Left cardiac atrium (tissue), 4 donors: ENCODE results near the gene DLGAP1. TPM values are rescaled to one million over a fixed set of nuclear protein-coding genes. Genes with fewer than 3 reads are reported as not detected.
"Not testable (repeated sequence)": the region's sequence is repeated elsewhere in the genome, so short reads cannot be mapped to it uniquely, and the experiment has no call there.

Experiments used
- ATAC-seq, 2 donors: fragments of 200-7000 bp; cut with Tn5 transposase; one replicate each; pipeline ENCODE4 v1.9.1; 2020; ENCODE audit warnings: mild to moderate bottlenecking in 2 of 2, moderate library complexity in 2 of 2
- DNase-seq: peaks from one replicate; pipeline ENCODE4 v3.0.0-alpha.2; 2020
- intact Hi-C, 2 donors: fragments of 100-400 bp; cut with DNase I; formaldehyde crosslinking; loops; one replicate each; pipeline versions ENCODE4 v1.14.1 to v1.15.1; 2022 to 2023
- total RNA-seq, 2 donors: library from RNA; stranded (reverse); fragmentation: NEBNext Ultra II Directional; extraction: Animal tissue kit (Norgen Biotek cat#: 25700); gene quantifications; one replicate each; pipeline ENCODE4 v1.2.1, GENCODE V29; 2021
- donor health status: DM: no; HTN: yes; CAD: no.
- donor health status: DM: no; HTN: yes; CAD: no; lungs with severe emphysema.
- donor health status: DM: yes; HTN: yes; CAD: no.
- donor health status: Dilated cardiomyopathy.

Gene DLGAP1
- total RNA-seq, 2 donors from 2014 or later, result 0.29 to 0.47 TPM

GRCh38 chr18:3655254-3656050 is 799.7 kb downstream of the DLGAP1 start:
- intact Hi-C loops, result no loop called here
- ATAC-seq (no peak), DNase-seq (no peak)

DNA sequence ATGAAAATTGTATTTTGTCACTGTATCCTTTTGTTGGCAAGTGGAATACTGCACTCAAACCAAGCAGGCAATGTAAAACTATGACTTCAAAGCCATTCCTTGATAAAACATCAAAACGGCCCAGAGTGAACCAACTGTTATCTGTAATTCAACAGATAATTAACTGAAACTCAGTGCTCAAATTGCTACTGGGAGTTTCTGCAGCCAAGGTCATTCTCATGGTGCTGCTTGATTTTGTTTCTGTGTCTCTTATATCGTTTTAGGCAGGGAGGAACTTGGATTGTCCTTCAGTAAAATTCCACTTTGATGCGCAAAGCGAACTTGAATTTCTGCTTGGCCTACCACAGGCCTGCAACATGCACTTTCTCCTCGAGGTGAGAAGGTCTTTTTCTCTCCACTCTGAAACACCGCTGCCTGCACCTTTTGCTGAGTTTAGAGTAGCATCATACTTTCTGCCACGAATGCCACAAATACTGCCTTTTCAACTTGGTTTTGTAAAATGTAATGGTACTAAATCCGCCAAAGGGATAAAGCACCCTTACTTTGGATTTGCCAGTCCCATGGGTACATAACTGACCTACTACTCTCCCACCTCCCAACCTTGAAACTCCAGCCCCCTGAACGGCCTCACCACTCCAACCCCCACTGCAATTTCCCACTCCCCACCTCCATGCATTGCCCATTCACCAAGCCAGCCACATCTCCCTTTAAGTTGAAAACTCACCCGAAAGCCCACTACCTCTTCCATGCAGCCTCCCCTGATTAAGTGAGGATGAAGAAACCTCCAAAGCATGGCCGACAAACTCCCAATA is 800.5 kb downstream of the DLGAP1 start:
- intact Hi-C loops, result no loop called here
- no peak for ATAC-seq
- no peak for DNase-seq

GRCh38 chr18:3653851-3654441 is 801.2 kb downstream of the DLGAP1 start:
- DNase-seq, result no peak
- intact Hi-C loops, result no loop called here
- no peak for ATAC-seq

GRCh38 chr18:3653263-3653850 is 801.8 kb downstream of the DLGAP1 start:
- intact Hi-C loops, result no loop called here
- DNase-seq, result no peak
- ATAC-seq, result no peak

- intact Hi-C loops, result no loop called here
- ATAC-seq (peak; percentile 55 to 90), DNase-seq (peak; percentile 83)
These were observed 802.5 kb downstream of the DLGAP1 start for GRCh38 chr18:3652380-3653262.

GRCh38 chr18:3651266-3651665 is 803.8 kb downstream of the DLGAP1 start:
- intact Hi-C loops, result no loop called here
- DNase-seq (no peak), ATAC-seq (no peak)

DNA sequence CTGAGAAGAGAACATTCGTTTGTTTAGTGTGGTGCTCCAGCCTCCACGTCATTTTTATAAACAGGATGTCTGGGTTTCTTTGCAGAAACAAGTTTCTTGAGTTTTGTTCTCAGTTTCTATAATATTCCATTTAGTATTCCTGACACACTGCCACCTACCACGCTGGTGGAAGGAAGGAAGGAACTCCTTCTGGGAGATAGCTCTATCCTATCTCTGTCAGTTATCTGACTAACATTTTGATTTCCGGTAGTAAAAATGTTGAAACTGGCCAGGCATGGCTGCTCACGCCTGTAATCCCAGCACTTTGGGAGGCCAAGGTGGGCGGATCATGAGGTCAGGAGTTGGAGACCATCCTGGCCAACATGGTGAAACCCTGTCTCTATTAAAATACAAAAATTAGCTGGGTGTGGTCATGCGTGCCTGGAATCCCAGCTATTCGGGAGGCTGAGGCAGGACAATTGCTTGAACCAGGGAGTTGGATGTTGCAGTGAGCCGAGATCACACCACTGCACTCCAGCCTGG is 804.5 kb downstream of the DLGAP1 start:
- DNase-seq, intact Hi-C loops: not testable (repeated sequence)
- ATAC-seq, result peak in 1 of 2 donors; percentile 17

DNA sequence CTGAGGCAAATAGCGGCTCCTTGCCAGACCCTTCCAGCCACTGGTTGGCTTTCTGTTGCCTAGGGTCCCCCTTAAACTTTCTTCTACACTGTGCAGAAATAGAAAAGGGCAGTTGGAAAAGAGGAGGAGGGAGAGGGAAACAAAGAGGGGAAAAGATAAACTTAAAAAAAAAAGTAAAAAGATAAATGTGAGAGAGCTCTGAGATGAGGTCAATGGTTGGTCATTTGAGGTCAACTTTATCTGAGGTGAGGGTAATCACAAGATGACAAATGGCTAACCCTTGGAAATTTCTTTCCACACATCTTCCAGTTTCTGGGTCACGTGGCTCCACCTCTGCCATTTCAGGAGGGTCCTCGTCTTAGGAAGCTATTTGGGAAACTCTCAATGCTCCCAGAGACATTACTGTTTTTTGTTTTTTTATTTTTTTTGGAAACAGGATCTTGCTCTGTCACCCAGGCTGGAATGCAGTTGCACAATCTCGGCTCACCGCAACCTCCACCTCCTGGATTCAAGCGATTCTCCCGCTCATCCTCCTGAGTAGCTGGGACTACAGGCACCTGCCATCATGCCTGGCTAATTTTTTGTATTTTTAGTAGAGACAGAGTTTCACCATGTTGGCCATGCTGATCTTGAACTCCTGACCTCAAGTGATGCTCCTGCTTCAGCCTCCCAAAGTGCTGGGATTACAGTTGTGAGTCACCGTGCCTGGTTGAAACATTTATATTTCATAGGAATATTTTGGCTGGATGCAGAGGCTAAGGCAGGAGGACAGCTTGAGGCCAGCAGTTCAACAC is 805.3 kb downstream of the DLGAP1 start:
- intact Hi-C loops, result no loop called here
- ATAC-seq (peak in 1 of 2 donors; percentile 62), DNase-seq (peak; percentile 46)

GRCh38 chr18:3649135-3649632 is 805.9 kb downstream of the DLGAP1 start:
- ATAC-seq (no peak), DNase-seq (no peak)
- intact Hi-C loops, result no loop called here

DNA sequence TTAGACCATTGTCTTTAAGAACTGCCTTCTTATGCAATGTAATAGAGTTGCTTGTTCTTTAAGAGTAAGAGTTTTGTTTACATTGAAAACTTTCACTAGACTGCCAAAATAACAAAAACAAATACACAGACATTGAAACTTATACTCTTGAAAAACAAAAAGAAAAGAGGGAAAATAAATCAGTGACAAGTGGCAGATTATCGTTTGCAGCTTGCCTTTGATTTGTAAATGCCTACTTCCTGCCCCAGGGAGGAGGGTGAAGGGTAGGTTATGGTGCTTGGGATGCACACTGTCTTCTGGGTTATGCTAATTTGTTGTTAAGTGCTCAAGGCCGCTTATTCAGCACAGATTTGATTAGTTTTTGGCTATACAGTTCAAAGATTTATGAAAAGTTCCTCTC is 806.5 kb downstream of the DLGAP1 start:
- DNase-seq (no peak), ATAC-seq (no peak)
- intact Hi-C loops, result no loop called here

- intact Hi-C loops, result no loop called here
- ATAC-seq (no peak), DNase-seq (no peak)
These were observed 806.9 kb downstream of the DLGAP1 start for GRCh38 chr18:3648200-3648599.

- DNase-seq (no peak), ATAC-seq (no peak)
- intact Hi-C loops, result no loop called here
These were observed 807.5 kb downstream of the DLGAP1 start for GRCh38 chr18:3647636-3648035.

DNA sequence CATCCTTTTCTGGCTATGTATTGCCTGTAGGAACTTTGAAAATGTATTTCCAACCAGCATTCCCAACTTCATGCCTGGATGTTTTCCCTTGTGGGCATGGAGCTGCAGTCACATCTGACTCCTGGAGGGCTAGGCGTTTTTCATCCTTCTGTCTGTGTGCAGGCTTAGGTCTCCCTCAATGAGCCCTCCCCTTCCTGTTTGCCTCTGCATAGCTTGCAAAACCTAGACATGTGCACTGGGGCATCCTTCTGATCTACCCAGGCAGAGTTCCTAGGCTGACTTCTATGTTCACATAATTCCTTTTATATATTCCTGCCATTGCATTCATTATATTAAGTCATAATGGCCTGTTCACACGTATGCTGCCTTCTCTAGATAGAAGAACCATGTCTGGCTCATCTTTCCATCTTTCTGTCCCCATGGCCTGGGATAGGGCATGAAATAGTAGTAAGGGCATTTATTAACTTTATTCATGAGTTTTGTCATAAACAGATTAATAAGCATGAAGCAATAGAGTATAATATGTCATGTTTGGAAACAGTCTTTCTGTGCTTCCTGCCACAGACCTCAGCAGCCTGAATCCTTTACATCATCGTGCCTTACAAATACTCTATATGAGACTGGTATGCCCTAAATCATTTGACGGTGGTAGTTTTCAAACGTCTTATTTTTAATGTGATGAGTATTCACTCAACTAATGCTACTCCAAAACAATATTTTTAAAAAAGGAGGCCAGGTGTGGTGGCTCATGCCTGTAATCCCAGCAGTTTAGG is 809.5 kb downstream of the DLGAP1 start:
- intact Hi-C loops, result no loop called here
- DNase-seq (no peak), ATAC-seq (no peak)

DNA sequence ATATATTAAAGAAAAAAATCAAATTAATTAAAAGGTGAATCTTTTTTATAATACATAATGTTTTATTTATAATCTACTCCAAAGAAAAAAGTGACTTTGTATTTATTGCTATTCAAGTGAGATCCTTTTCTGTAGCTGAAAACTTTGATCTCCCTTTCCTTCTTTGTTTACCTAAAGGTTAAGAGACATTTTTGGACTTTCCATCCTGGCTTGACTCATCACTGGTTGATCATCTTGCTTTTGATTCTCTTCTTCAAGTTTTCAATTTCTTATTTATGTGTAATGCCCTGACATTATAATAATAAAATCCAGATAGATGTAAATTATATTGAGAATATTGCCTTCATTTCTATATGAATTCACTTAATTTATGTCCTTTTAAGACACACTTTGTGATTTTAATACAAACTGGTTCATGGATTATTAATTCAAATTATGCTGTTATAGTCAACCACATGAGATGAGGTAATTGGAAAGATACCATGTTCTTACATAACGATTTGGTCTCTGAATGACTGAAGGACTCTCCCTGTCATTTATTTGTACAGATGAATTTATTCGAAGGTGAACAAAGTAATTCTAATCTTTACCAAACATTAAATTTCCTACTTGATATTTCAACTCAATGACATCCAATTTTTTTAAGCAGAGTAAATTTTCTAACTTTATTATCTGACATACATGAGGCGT is 820.7 kb downstream of the DLGAP1 start:
- no peak for DNase-seq
- intact Hi-C loops, result no loop called here
- no peak for ATAC-seq

DNA sequence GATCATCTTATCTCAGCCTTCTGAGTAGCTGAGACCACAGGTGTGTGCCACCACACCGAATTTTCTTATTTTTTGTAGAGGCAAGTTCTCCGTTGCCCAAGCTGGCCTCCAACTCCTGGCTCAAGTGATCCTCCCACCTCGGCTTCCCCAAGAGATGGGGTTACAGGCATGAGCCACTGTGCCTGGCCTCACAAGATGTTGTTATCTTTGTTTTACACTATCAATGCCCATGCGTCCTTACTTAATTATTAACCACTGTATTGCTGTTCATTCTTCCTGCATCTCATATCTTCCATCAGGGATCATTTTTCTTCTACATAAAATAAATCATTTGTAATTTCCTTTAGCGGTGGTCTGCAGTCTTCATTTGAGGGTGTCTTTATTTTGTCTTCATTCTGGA is 823.2 kb downstream of the DLGAP1 start:
- no peak for ATAC-seq
- intact Hi-C loops, result no loop called here
- DNase-seq, result no peak

- intact Hi-C loops, result no loop called here
- ATAC-seq, result no peak
- DNase-seq, result no peak
These were observed 828.1 kb downstream of the DLGAP1 start for GRCh38 chr18:3626929-3627458.
